DOHH2 (cell line): ENCODE results near the gene PCCA.

ENCODE experiments used
- EZH2phosphoT487 ChIP-seq: fragments of 200-600 bp; sonication (generic); IDR thresholded peaks from 2 replicates; pipeline ENCODE4 v1.6.1; 2017; ENCODE audit warnings: borderline replicate concordance, mild to moderate bottlenecking, antibody characterized with exemption, low read length, moderate library complexity, mixed read lengths
- TF ChIP-seq, protein P1 (sequence below): fragments of 200-600 bp; sonication (generic); IDR thresholded peaks from one replicate; pipeline ENCODE4 v1.5.1; 2014; ENCODE audit warnings: antibody characterized with exemption, mild to moderate bottlenecking, low read depth, low read length; ENCODE audit not compliant: poor library complexity, severe bottlenecking

DNA sequence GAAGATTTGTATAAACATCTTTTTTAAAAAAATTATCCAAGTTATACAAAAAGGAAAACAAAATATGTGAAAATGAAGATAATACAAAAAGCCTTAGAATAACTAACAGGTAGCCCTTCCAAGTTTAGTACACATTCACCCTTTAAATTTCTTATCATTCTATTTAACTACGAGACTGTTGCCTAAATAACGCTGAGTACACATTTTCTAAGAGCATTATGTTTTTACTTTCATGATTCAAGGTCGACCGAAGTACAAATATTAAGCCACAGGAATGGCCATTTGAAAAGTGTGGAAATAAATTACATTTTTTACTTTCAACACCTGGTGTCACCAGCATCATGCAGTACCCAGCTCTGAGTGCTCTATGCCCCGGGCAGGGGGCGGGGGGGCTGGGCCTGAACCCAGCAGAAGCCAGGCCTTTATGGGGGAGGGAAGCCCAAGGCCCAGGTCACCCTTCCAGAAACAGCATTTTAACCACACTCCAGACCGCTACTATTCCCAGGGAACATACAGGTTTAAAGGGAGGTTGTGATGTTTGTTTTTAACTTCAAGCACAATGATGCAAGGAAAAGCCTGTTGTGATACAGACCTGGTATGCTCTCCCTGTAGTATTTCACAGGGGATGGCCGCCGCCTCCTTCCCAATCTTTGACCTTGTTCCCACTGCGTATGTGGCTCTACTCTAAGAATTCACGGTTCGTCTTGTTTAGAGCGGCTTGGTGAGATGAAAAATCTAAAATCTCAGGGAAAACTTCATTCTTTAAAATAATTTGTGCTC is 475.7 kb downstream of the PCCA start:
- TF ChIP-seq, protein P1, sequence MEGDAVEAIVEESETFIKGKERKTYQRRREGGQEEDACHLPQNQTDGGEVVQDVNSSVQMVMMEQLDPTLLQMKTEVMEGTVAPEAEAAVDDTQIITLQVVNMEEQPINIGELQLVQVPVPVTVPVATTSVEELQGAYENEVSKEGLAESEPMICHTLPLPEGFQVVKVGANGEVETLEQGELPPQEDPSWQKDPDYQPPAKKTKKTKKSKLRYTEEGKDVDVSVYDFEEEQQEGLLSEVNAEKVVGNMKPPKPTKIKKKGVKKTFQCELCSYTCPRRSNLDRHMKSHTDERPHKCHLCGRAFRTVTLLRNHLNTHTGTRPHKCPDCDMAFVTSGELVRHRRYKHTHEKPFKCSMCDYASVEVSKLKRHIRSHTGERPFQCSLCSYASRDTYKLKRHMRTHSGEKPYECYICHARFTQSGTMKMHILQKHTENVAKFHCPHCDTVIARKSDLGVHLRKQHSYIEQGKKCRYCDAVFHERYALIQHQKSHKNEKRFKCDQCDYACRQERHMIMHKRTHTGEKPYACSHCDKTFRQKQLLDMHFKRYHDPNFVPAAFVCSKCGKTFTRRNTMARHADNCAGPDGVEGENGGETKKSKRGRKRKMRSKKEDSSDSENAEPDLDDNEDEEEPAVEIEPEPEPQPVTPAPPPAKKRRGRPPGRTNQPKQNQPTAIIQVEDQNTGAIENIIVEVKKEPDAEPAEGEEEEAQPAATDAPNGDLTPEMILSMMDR: no peak
- no peak for TF ChIP-seq EZH2phosphoT487
